Measurements from ENCODE around the gene STX4. TPM values are rescaled to one million over a fixed set of nuclear protein-coding genes. Genes with fewer than 3 reads are reported as not detected.

STX4 gene
- total and polyA plus RNA-seq, 9 of the 15 experiments (the other 6 are each of a cell fraction or from before 2014, with no cell fraction given): 3.2 to 48.0 (median 21.5) TPM

DNA sequence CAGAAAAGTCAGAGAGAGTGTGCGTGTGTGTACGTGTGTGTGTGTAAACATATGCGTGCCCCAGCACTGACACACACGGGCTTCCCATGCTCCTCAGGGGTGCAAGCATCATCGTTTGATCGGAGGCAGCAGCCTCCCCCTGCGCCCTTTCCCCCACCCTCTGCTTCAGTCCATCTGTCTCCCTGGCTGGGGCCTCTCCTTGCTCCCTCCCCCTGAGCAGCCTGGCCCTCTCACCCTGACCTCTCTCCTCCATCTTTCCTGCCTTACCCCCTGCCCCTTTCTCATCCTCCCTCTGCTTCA lies 27.3 kb upstream of the STX4 start:
- in situ Hi-C loops (cut with MboI): no loop called here
- Histone ChIP-seq H3K4me2 (ENCODE audit: insufficient read depth, low read length) (0 out of 2 replicates have a peak overlapping the region, but pooled peaks have one; percentile 43), H3K79me2 (ENCODE audit: control insufficient read depth, insufficient read depth, low read length) (no peaks in the 10 kb centered on the region), H3K4me1 (replicated peaks in 1 of 2; ENCODE audit: control insufficient read depth in 2 of 2, insufficient read depth in 2 of 2, low read length in 2 of 2) (peaks cover 16 to 34% of the 10 kb centered on the region in 2 experiments; a peak in 4 of 5 replicates), H3K27me3 (ENCODE audit: control insufficient read depth in 2 of 2, insufficient read depth in 2 of 2, low read length in 2 of 2) (peaks cover 3 to 9% of the 10 kb centered on the region in 2 experiments; a peak in 4 of 5 replicates), H4K20me1 (replicated peaks; ENCODE audit: control insufficient read depth, insufficient read depth, low read length) (no peaks in the 10 kb centered on the region), H3K9me3 (replicated peaks; ENCODE audit: control insufficient read depth, insufficient read depth, low read depth, low read length) (no peaks in the 10 kb centered on the region), H3K9ac (ENCODE audit: insufficient read depth in 1 of 2, low read depth in 2 of 2, low read length in 2 of 2) (peak overlapping the region in 1 of 2 experiments; percentile 77; a peak in 1 of 4 replicates), H3K36me3 (ENCODE audit: control insufficient read depth, insufficient read depth, low read length) (no peaks in the 10 kb centered on the region), H3K9me1 (ENCODE audit: control insufficient read depth, insufficient read depth, low read length) (no peaks in the 10 kb centered on the region), H2AFZ (ENCODE audit: low read depth, low read length) (peak overlapping the region; percentile 67; the same call in 1 of the 2 replicates), H3K27ac (ENCODE audit: extremely low read depth, low read depth, low read length) (no peak overlapping the region), H3K4me3 (no peak overlapping the region)
- intact Hi-C loops (cut with micrococcal nuclease): no loop called here
- 4% methylated on average over 6 of the region's 7 CpGs for whole genome bisulfite sequencing (ENCODE audit: insufficient coverage, low coverage, missing lambda C conversion rate)
- DNase-seq (ENCODE audit: extremely low read depth in 1 of 4, low spot score in 3 of 4): no peak
- no peak for TF ChIP-seq CBX8 (IDR thresholded peaks at IDR 0.05; ENCODE audit: borderline replicate concordance, extremely low read depth, low read depth, low read length, poor library complexity, severe bottlenecking)
- ChIA-PET CTCF (ENCODE audit: low intra/inter-chr PET ratio) (no interaction called here), POLR2A (no interaction called here)
- no TSS peak for BruUV-seq (replicated peaks)
- FAIRE-seq: no peak
- ATAC-seq: peak; percentile 36

DNA sequence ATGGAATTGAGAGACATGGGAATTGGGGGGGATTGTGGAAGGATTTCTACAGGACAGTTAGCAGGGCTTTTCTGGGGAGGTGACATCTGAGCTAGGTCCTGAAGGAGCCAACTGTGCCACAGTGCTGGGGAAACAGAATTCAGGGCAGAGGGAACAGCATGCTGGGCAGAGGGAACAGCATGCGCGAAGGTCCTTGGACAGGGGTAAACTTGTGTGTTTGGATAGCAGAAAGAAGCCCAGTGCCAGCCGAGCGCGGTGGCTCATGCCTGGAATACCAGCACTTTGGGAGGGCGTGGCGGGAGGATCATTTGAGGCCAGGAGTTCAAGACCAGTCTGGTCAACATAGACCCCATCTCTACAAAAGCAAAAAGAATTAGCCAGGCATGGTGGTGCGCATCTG lies 26.8 kb upstream of the STX4 start:
- Histone ChIP-seq H3K4me2 (ENCODE audit: insufficient read depth, low read length) (no peak overlapping the region), H2AFZ (ENCODE audit: low read depth, low read length) (no peak overlapping the region), H3K9me1 (ENCODE audit: control insufficient read depth, insufficient read depth, low read length) (no peaks in the 10 kb centered on the region), H3K9me3 (replicated peaks; ENCODE audit: control insufficient read depth, insufficient read depth, low read depth, low read length) (no peaks in the 10 kb centered on the region), H3K79me2 (ENCODE audit: control insufficient read depth, insufficient read depth, low read length) (no peaks in the 10 kb centered on the region), H3K9ac (ENCODE audit: insufficient read depth in 1 of 2, low read depth in 2 of 2, low read length in 2 of 2) (no peak overlapping the region; a peak in 1 of 4 replicates), H3K4me3 (no peak overlapping the region), H3K36me3 (ENCODE audit: control insufficient read depth, insufficient read depth, low read length) (no peaks in the 10 kb centered on the region), H3K27me3 (ENCODE audit: control insufficient read depth in 2 of 2, insufficient read depth in 2 of 2, low read length in 2 of 2) (peaks cover 7 to 15% of the 10 kb centered on the region in 2 experiments; a peak in 4 of 5 replicates), H3K27ac (ENCODE audit: extremely low read depth, low read depth, low read length) (no peak overlapping the region), H4K20me1 (replicated peaks; ENCODE audit: control insufficient read depth, insufficient read depth, low read length) (no peaks in the 10 kb centered on the region), H3K4me1 (replicated peaks in 1 of 2; ENCODE audit: control insufficient read depth in 2 of 2, insufficient read depth in 2 of 2, low read length in 2 of 2) (peaks cover 15 to 31% of the 10 kb centered on the region in 2 experiments; a peak in 4 of 5 replicates)
- TF ChIP-seq, protein P1, sequence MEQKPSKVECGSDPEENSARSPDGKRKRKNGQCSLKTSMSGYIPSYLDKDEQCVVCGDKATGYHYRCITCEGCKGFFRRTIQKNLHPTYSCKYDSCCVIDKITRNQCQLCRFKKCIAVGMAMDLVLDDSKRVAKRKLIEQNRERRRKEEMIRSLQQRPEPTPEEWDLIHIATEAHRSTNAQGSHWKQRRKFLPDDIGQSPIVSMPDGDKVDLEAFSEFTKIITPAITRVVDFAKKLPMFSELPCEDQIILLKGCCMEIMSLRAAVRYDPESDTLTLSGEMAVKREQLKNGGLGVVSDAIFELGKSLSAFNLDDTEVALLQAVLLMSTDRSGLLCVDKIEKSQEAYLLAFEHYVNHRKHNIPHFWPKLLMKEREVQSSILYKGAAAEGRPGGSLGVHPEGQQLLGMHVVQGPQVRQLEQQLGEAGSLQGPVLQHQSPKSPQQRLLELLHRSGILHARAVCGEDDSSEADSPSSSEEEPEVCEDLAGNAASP (IDR thresholded peaks at IDR 0.05): no peak
- no peak for TF ChIP-seq TRIM24 (IDR thresholded peaks at IDR 0.05)
- TF ChIP-seq ARHGAP35 (IDR thresholded peaks at IDR 0.05; ENCODE audit: partially characterized antibody): no peak
- TF ChIP-seq, protein P2, sequence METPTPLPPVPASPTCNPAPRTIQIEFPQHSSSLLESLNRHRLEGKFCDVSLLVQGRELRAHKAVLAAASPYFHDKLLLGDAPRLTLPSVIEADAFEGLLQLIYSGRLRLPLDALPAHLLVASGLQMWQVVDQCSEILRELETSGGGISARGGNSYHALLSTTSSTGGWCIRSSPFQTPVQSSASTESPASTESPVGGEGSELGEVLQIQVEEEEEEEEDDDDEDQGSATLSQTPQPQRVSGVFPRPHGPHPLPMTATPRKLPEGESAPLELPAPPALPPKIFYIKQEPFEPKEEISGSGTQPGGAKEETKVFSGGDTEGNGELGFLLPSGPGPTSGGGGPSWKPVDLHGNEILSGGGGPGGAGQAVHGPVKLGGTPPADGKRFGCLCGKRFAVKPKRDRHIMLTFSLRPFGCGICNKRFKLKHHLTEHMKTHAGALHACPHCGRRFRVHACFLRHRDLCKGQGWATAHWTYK (CRISPR knock-in tag; IDR thresholded peaks at IDR 0.05): no peak
- TF ChIP-seq TAF1 (IDR thresholded peaks at IDR 0.05; ENCODE audit: control insufficient read depth, extremely low read depth, insufficient read depth, low read length, severe bottlenecking): no peak
- peak; percentile 46; the same call in 1 of the 2 replicates for TF ChIP-seq BCOR (IDR thresholded peaks at IDR 0.05)
- TF ChIP-seq KDM1A (IDR thresholded peaks at IDR 0.05): peak; percentile 34 to 48; a peak in 3 of 4 replicates
- TF ChIP-seq CBX1 (IDR thresholded peaks at IDR 0.05; ENCODE audit: low read depth): no peak
- no peak for TF ChIP-seq ZNF140 (CRISPR knock-in tag; IDR thresholded peaks at IDR 0.05)
- in situ Hi-C loops (cut with MboI) (no loop called here), intact Hi-C loops (cut with micrococcal nuclease) (no loop called here)
- CTCF ChIA-PET (ENCODE audit: low intra/inter-chr PET ratio): no interaction called here
- 69% methylated on average over 8 of the region's 8 CpGs for WGBS (ENCODE audit: insufficient coverage, low coverage, missing lambda C conversion rate)
- POLR2A ChIA-PET: interaction anchor here (1.5 kb wide), 1 partner anchor 87 kb away, joined by 5 read pairs; no protein-coding TSS in a partner anchor
- DNase-seq (ENCODE audit: extremely low read depth in 1 of 4, low spot score in 3 of 4) (no peak), FAIRE-seq (no peak), ATAC-seq (no peak)
- no TSS peak for BruUV-seq (replicated peaks)

All from K562 (cell line).